ENCODE results near the gene SEMA3G.

GRCh38 chr3:52396907-52397591 is 47.9 kb downstream of the SEMA3G start:
- TF ChIP-seq KAT7 (CRISPR knock-in tag; IDR thresholded peaks at IDR 0.05; ENCODE audit: borderline replicate concordance), result no peak
- TF ChIP-seq, protein P1, sequence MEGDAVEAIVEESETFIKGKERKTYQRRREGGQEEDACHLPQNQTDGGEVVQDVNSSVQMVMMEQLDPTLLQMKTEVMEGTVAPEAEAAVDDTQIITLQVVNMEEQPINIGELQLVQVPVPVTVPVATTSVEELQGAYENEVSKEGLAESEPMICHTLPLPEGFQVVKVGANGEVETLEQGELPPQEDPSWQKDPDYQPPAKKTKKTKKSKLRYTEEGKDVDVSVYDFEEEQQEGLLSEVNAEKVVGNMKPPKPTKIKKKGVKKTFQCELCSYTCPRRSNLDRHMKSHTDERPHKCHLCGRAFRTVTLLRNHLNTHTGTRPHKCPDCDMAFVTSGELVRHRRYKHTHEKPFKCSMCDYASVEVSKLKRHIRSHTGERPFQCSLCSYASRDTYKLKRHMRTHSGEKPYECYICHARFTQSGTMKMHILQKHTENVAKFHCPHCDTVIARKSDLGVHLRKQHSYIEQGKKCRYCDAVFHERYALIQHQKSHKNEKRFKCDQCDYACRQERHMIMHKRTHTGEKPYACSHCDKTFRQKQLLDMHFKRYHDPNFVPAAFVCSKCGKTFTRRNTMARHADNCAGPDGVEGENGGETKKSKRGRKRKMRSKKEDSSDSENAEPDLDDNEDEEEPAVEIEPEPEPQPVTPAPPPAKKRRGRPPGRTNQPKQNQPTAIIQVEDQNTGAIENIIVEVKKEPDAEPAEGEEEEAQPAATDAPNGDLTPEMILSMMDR (IDR thresholded peaks at IDR 0.05), result no peak
- TF ChIP-seq PREB (CRISPR knock-in tag; IDR thresholded peaks at IDR 0.05; ENCODE audit: borderline replicate concordance), result no peak
- TF ChIP-seq ZBTB21 (CRISPR knock-in tag; IDR thresholded peaks at IDR 0.05; ENCODE audit: borderline replicate concordance), result no peak
- TF ChIP-seq, protein P2, sequence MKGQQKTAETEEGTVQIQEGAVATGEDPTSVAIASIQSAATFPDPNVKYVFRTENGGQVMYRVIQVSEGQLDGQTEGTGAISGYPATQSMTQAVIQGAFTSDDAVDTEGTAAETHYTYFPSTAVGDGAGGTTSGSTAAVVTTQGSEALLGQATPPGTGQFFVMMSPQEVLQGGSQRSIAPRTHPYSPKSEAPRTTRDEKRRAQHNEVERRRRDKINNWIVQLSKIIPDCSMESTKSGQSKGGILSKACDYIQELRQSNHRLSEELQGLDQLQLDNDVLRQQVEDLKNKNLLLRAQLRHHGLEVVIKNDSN (CRISPR knock-in tag; IDR thresholded peaks at IDR 0.05), result no peak
- TF ChIP-seq HMGXB4 (CRISPR knock-in tag; IDR thresholded peaks at IDR 0.05), result no peak
- no peak for TF ChIP-seq ZNF317 (CRISPR knock-in tag; IDR thresholded peaks at IDR 0.05; ENCODE audit: borderline replicate concordance, low read depth)
- TF ChIP-seq TCF7 (CRISPR knock-in tag; IDR thresholded peaks at IDR 0.05; ENCODE audit: low read depth), result no peak
